SK-N-SH (cell line): ENCODE data around the gene GSTM3.

Source experiments
- POLR2AphosphoS5 ChIP-seq: IDR thresholded peaks from 2 replicates; pipeline ENCODE4 v1.6.1; 2012; ENCODE audit warnings: low read depth, low read length
- TF ChIP-seq, protein P1 (sequence below): IDR thresholded peaks from 2 replicates; pipeline ENCODE4 v1.4.0; 2012; ENCODE audit warnings: low read depth, borderline replicate concordance

DNA sequence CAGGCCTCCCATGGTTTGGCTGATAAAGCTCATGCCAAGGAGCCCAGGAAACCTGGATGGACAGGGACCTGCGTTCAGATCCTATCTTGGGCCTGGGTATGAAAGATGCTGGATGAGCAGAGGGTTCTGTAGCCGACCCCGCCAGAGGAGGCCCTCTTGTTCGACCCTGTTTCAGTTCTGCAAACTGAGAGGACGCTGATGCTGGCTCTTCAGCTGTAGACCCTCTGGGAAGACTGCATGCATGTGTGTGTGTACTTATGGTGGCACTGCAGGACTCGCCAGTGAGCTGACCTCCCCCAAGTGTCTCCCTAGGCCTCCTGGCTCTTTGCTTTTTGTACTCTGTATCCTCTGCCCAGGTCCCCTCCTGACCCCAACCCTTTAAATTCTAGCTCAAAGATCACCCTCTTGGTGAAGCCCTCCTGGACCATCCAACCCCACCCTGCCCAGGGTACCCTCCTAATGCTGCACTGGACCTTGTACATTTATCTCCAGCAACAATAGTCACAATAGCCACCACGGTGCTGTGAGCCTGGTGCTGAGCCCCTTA lies 21.3 kb upstream of the GSTM3 start:
- no peak for TF ChIP-seq POLR2AphosphoS5
- TF ChIP-seq, protein P1, sequence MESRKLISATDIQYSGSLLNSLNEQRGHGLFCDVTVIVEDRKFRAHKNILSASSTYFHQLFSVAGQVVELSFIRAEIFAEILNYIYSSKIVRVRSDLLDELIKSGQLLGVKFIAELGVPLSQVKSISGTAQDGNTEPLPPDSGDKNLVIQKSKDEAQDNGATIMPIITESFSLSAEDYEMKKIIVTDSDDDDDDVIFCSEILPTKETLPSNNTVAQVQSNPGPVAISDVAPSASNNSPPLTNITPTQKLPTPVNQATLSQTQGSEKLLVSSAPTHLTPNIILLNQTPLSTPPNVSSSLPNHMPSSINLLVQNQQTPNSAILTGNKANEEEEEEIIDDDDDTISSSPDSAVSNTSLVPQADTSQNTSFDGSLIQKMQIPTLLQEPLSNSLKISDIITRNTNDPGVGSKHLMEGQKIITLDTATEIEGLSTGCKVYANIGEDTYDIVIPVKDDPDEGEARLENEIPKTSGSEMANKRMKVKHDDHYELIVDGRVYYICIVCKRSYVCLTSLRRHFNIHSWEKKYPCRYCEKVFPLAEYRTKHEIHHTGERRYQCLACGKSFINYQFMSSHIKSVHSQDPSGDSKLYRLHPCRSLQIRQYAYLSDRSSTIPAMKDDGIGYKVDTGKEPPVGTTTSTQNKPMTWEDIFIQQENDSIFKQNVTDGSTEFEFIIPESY = no peak
